H9 (cell line): ENCODE measurements around the gene TMEM198. TPM values are rescaled to one million over a fixed set of nuclear protein-coding genes. Genes with fewer than 3 reads are reported as not detected.
A peak's percentile ranks its signal among the peaks of the same experiment; 100 is the strongest.

Experiments
- DNase-seq: peaks from one replicate; pipeline ENCODE4 v3.0.0-alpha.2; 2017
- H2AFZ ChIP-seq: one replicate; pipeline ENCODE4 v1.6.1; 2013; ENCODE audit warnings: mild to moderate bottlenecking, low read length, control low read depth, moderate library complexity
- H2AK5ac ChIP-seq: 2 replicates; pipeline ENCODE4 v1.6.1; 2013; ENCODE audit warnings: low read length, control low read depth, mixed read lengths; ENCODE audit not compliant: insufficient read length
- H2BK120ac ChIP-seq: one replicate; pipeline ENCODE4 v1.6.1; 2013; ENCODE audit warnings: low read depth, mild to moderate bottlenecking, low read length, control low read depth, inconsistent platforms; ENCODE audit not compliant: poor library complexity, severe bottlenecking
- H2BK12ac ChIP-seq: 2 replicates; pipeline ENCODE4 v1.6.1; 2013; ENCODE audit warnings: low read length, control low read depth, mixed read lengths, low read depth; ENCODE audit not compliant: insufficient read length
- H2BK15ac ChIP-seq: 2 replicates; pipeline ENCODE4 v1.6.1; 2013; ENCODE audit warnings: low read depth, low read length, control low read depth
- H2BK20ac ChIP-seq: one replicate; pipeline ENCODE4 v1.6.1; 2013; ENCODE audit warnings: low read depth, mild to moderate bottlenecking, low read length, control low read depth, inconsistent platforms; ENCODE audit not compliant: poor library complexity, severe bottlenecking
- H2BK5ac ChIP-seq: 2 replicates; pipeline ENCODE4 v1.6.1; 2013; ENCODE audit warnings: low read length, control low read depth, mixed read lengths; ENCODE audit not compliant: insufficient read length
- H3K14ac ChIP-seq: 2 replicates; pipeline ENCODE4 v1.6.1; 2013; ENCODE audit warnings: low read length, control low read depth; ENCODE audit not compliant: insufficient read depth
- H3K18ac ChIP-seq: 2 replicates; pipeline ENCODE4 v1.6.1; 2013; ENCODE audit warnings: low read depth, mild to moderate bottlenecking, mixed read lengths, low read length, control low read depth; ENCODE audit not compliant: insufficient read length
- H3K23ac ChIP-seq: 2 replicates; pipeline ENCODE4 v1.6.1; 2013; ENCODE audit warnings: low read length, control low read depth, mixed read lengths, low read depth; ENCODE audit not compliant: insufficient read length
- H3K23me2 ChIP-seq: 2 replicates; pipeline ENCODE4 v1.6.1; 2013; ENCODE audit warnings: low read depth, mild to moderate bottlenecking, mixed read lengths, low read length, control low read depth; ENCODE audit not compliant: insufficient read length, poor library complexity, severe bottlenecking
- H3K27ac ChIP-seq: 2 replicates; pipeline ENCODE4 v1.5.1; 2013; ENCODE audit warnings: low read length, control low read depth, mixed read lengths, low read depth; ENCODE audit not compliant: insufficient read length
- H3K27me3 ChIP-seq: 2 replicates; pipeline ENCODE4 v1.6.1; 2013; ENCODE audit warnings: low read length, control low read depth, inconsistent platforms; ENCODE audit not compliant: insufficient read depth
- H3K4ac ChIP-seq: 2 replicates; pipeline ENCODE4 v1.6.1; 2013; ENCODE audit warnings: low read depth, mild to moderate bottlenecking, control low read depth, inconsistent platforms, low read length, moderate library complexity
- H3K4me1 ChIP-seq: 2 replicates; pipeline ENCODE4 v1.6.1; 2013; ENCODE audit warnings: low read length, control low read depth, inconsistent platforms; ENCODE audit not compliant: insufficient read depth
- H3K4me2 ChIP-seq: 2 replicates; pipeline ENCODE4 v1.6.1; 2013; ENCODE audit warnings: low read length, control low read depth, mixed read lengths; ENCODE audit not compliant: insufficient read length, insufficient read depth
- H3K56ac ChIP-seq: 2 replicates; pipeline ENCODE4 v1.6.1; 2013; ENCODE audit warnings: low read depth, mild to moderate bottlenecking, mixed read lengths, low read length, control low read depth; ENCODE audit not compliant: insufficient read length
- H3K79me1 ChIP-seq: 2 replicates; pipeline ENCODE4 v1.6.1; 2013; ENCODE audit warnings: low read depth, mild to moderate bottlenecking, moderate library complexity, low read length, control low read depth, inconsistent platforms; ENCODE audit not compliant: insufficient read depth, poor library complexity, severe bottlenecking
- H3K79me2 ChIP-seq: 2 replicates; pipeline ENCODE4 v1.6.1; 2013; ENCODE audit warnings: low read length, control low read depth, inconsistent platforms; ENCODE audit not compliant: insufficient read depth
- H3K9ac ChIP-seq: 2 replicates; pipeline ENCODE4 v1.6.1; 2013; ENCODE audit warnings: low read length, control low read depth, mixed read lengths; ENCODE audit not compliant: insufficient read length; ENCODE audit errors: extremely low read depth
- H3K9me3 ChIP-seq: one replicate; pipeline ENCODE4 v1.6.1; 2013; ENCODE audit warnings: low read depth, low read length, inconsistent platforms; ENCODE audit not compliant: control insufficient read depth
- H3T11ph ChIP-seq: one replicate; pipeline ENCODE4 v1.6.1; 2013; ENCODE audit warnings: mild to moderate bottlenecking, low read length, control low read depth, inconsistent platforms
- H4K20me1 ChIP-seq: one replicate; pipeline ENCODE4 v1.6.1; 2013; ENCODE audit not compliant: control insufficient read depth, insufficient read length, insufficient read depth
- H4K5ac ChIP-seq: 2 replicates; pipeline ENCODE4 v1.6.1; 2013; ENCODE audit warnings: low read depth, mild to moderate bottlenecking, mixed read lengths, low read length, control low read depth; ENCODE audit not compliant: insufficient read length
- H4K8ac ChIP-seq: replicated peaks from 2 replicates; pipeline ENCODE4 v1.6.1; 2013; ENCODE audit warnings: low read length, control low read depth, mixed read lengths, low read depth; ENCODE audit not compliant: insufficient read length
- H4K91ac ChIP-seq: 2 replicates; pipeline ENCODE4 v1.6.1; 2013; ENCODE audit warnings: low read depth, mild to moderate bottlenecking, moderate library complexity, mixed read lengths, low read length, control low read depth; ENCODE audit not compliant: insufficient read length
- H3K27ac Mint-ChIP-seq, 3 experiments: 2 replicates in 2 of 3; 3 replicates in 1 of 3; pipeline ENCODE4 v1.8.0; 2020 to 2021; ENCODE audit warnings: mixed read lengths in 3 of 3, mild to moderate bottlenecking in 1 of 3, moderate library complexity in 1 of 3
- H3K27me3 Mint-ChIP-seq: 2 replicates; pipeline ENCODE4 v1.8.0; 2021; ENCODE audit warnings: low read depth, mild to moderate bottlenecking, moderate library complexity, mixed read lengths
- H3K36me3 Mint-ChIP-seq, 3 experiments: 2 replicates in 2 of 3; 3 replicates in 1 of 3; pipeline ENCODE4 v1.8.0; 2020 to 2021; ENCODE audit warnings: low read depth in 3 of 3, mixed read lengths in 3 of 3; ENCODE audit not compliant: insufficient read depth in 1 of 3
- H3K4me1 Mint-ChIP-seq, 2 experiments: 2 replicates each; pipeline ENCODE4 v1.8.0; 2020; ENCODE audit warnings: mixed read lengths in 2 of 2
- H3K4me3 Mint-ChIP-seq, 2 experiments: 2 replicates in 1 of 2; 3 replicates in 1 of 2; pipeline ENCODE4 v1.8.0; 2020 to 2021; ENCODE audit warnings: mild to moderate bottlenecking in 2 of 2, mixed read lengths in 2 of 2, moderate library complexity in 1 of 2
- H3K9me3 Mint-ChIP-seq, 2 experiments: 2 replicates in 1 of 2; 3 replicates in 1 of 2; pipeline ENCODE4 v1.8.0; 2020; ENCODE audit warnings: mild to moderate bottlenecking in 2 of 2, mixed read lengths in 2 of 2, moderate library complexity in 1 of 2
- CTCF ChIP-seq: fragments of 200-600 bp; sonication (generic); conservative IDR thresholded peaks from 3 replicates; pipeline ENCODE4 v1.8.0; 2021; ENCODE audit warnings: antibody characterized with exemption, mild to moderate bottlenecking
- WGBS: extraction: QIAGEN DNeasy Blood & Tissue Kit; methylation state at CpG from one replicate; pipeline ENCODE4 v1.1.7; 2013; ENCODE audit warnings: missing lambda C conversion rate, low lambda C conversion rate, mixed read lengths; ENCODE audit not compliant: insufficient read length; ENCODE audit errors: extremely low coverage; 5-methylcytosine and 5-hydroxymethylcytosine counted together
- total RNA-seq: library from RNA; stranded (reverse); gene quantifications from 2 replicates; pipeline ENCODE4 v1.2.1, GENCODE V29; 2021

The TMEM198 gene
- total RNA-seq, 1 experiment from 2014 or later: 7.7 TPM

GRCh38 chr2:219544567-219544966, 739 bp downstream of the TMEM198 start:
- H3K4me3 Mint-ChIP-seq: peak overlapping the region; percentile 87 to 92
- no peak overlapping the region for H2BK15ac ChIP-seq
- no peak for DNase-seq
- H4K5ac ChIP-seq: no peak overlapping the region
- H2BK5ac ChIP-seq: no peak overlapping the region
- H3K4me1 Mint-ChIP-seq: peaks cover 18% of the 10 kb centered on the region in 2 experiments
- H3K27me3 Mint-ChIP-seq: peaks cover 39% of the 10 kb centered on the region
- H3K79me2 ChIP-seq: no peaks in the 10 kb centered on the region
- H3K4me2 ChIP-seq: peak overlapping the region; percentile 70
- no peak overlapping the region for H3K23ac ChIP-seq
- no peaks in the 10 kb centered on the region for H3K27me3 ChIP-seq
- no peak overlapping the region for H4K8ac ChIP-seq
- H4K91ac ChIP-seq: no peak overlapping the region
- no peak overlapping the region for H2BK120ac ChIP-seq
- H3K18ac ChIP-seq: no peak overlapping the region
- no peak overlapping the region for H3K4ac ChIP-seq
- no peak overlapping the region for H3K56ac ChIP-seq
- peaks cover 16% of the 10 kb centered on the region for H3K23me2 ChIP-seq
- H2AFZ ChIP-seq: no peak overlapping the region
- no peak overlapping the region for H2BK12ac ChIP-seq
- no CpG with 5 or more reads among the region's 9 CpGs for WGBS
- TF ChIP-seq CTCF: no peak
- no peak overlapping the region for H3K14ac ChIP-seq
- H2AK5ac ChIP-seq: no peak overlapping the region
- peaks cover 5% of the 10 kb centered on the region; the same call in 1 of the 2 replicates for H3K4me1 ChIP-seq
- no peaks in the 10 kb centered on the region for H3K9me3 ChIP-seq
- peaks cover 20 to 41% (median 39%) of the 10 kb centered on the region in 3 experiments for H3K36me3 Mint-ChIP-seq
- H4K20me1 ChIP-seq: no peaks in the 10 kb centered on the region
- peak overlapping the region in 2 of 3 experiments; percentile 34 to 93; a peak in 4 of 7 replicates for H3K27ac Mint-ChIP-seq
- no peaks in the 10 kb centered on the region for H3K79me1 ChIP-seq
- peaks cover 0 to 4% of the 10 kb centered on the region in 2 experiments; a peak in 1 of 5 replicates for H3K9me3 Mint-ChIP-seq
- H3T11ph ChIP-seq: no peak overlapping the region
- no peak overlapping the region for H2BK20ac ChIP-seq
- H3K9ac ChIP-seq: peak overlapping the region; percentile 16
- H3K27ac ChIP-seq: no peak overlapping the region
